Panc1 (cell line): ENCODE data around the gene EFNA5. TPM values are rescaled to one million over a fixed set of nuclear protein-coding genes. Genes with fewer than 3 reads are reported as not detected.

Experiments used
- ATAC-seq: fragments of 200-7000 bp; cut with Tn5 transposase; 2 replicates; pipeline ENCODE4 v1.9.1; 2020; ENCODE audit warnings: mild to moderate bottlenecking, moderate library complexity
- BruUV-seq: library from RNA; stranded (reverse); fragments of 400-500 nt; replicated peaks from 2 replicates; lab custom pipeline; 2021; lab: Mats Ljungman, UMichigan
- CTCF ChIA-PET: fragments of 300-600 bp; sonication (Branson Sonifier 250); formaldehyde crosslinking; loops from one replicate; lab custom pipeline; 2022; ENCODE audit warnings: antibody characterized with exemption; lab: Charles Lee
- POLR2A ChIA-PET: fragments of 300-600 bp; sonication (Branson Sonifier 250); formaldehyde crosslinking; loops from one replicate; lab custom pipeline; 2022; ENCODE audit warnings: antibody characterized with exemption; lab: Charles Lee
- DNase-seq: peaks from one replicate; pipeline ENCODE4 v3.0.0-alpha.2; 2010; ENCODE audit warnings: low read depth, low spot score
- H3K27ac ChIP-seq: 2 replicates; pipeline ENCODE4 v1.5.1; 2011; ENCODE audit warnings: mild to moderate bottlenecking, low read length, inconsistent platforms
- H3K27me3 ChIP-seq: fragments of 200-500 bp; sonication (Bioruptor generic); 2 replicates; pipeline ENCODE4 v1.6.0; 2014; ENCODE audit warnings: low read length, inconsistent platforms; ENCODE audit not compliant: control insufficient read depth, insufficient read depth
- H3K36me3 ChIP-seq: fragments of 200-500 bp; sonication (Bioruptor generic); 2 replicates; pipeline ENCODE4 v1.5.1; 2014; ENCODE audit warnings: inconsistent platforms, mild to moderate bottlenecking, low read length, moderate library complexity; ENCODE audit not compliant: control insufficient read depth, insufficient read depth
- H3K4me1 ChIP-seq: 2 replicates; pipeline ENCODE4 v1.5.1; 2011; ENCODE audit warnings: inconsistent platforms, mild to moderate bottlenecking, low read length, moderate library complexity; ENCODE audit not compliant: control insufficient read depth, insufficient read depth
- H3K4me3 ChIP-seq, 2 experiments: 2 replicates each; pipeline ENCODE4 v1.5.1; 2011 to 2012; ENCODE audit warnings: low read depth in 2 of 2, low read length in 2 of 2, mild to moderate bottlenecking in 2 of 2, inconsistent platforms in 1 of 2, moderate library complexity in 1 of 2
- H3K9me3 ChIP-seq: fragments of 200-500 bp; sonication (Bioruptor generic); 2 replicates; pipeline ENCODE4 v1.5.1; 2014; ENCODE audit warnings: low read depth, mild to moderate bottlenecking, inconsistent platforms, low read length, moderate library complexity; ENCODE audit not compliant: control insufficient read depth, insufficient read depth
- CTCF ChIP-seq: fragments of 450-650 bp; IDR thresholded peaks from 2 replicates; pipeline ENCODE4 v1.5.1; 2017; ENCODE audit warnings: mild to moderate bottlenecking
- POLR2AphosphoS5 ChIP-seq: IDR thresholded peaks from 2 replicates; pipeline ENCODE4 v1.6.1; 2012; ENCODE audit warnings: mild to moderate bottlenecking, low read depth, low read length, moderate library complexity
- REST ChIP-seq, 2 experiments: IDR thresholded peaks; 2 replicates each; pipeline ENCODE4 v1.6.1; 2011 to 2012; ENCODE audit warnings: low read depth in 2 of 2, control low read depth in 1 of 2, low read length in 1 of 2, mild to moderate bottlenecking in 1 of 2, moderate library complexity in 1 of 2; ENCODE audit not compliant: insufficient read depth in 1 of 2
- SIN3A ChIP-seq: IDR thresholded peaks from 2 replicates; pipeline ENCODE4 v1.6.1; 2012; ENCODE audit warnings: low read depth, mild to moderate bottlenecking, low read length, moderate library complexity, borderline replicate concordance; ENCODE audit not compliant: insufficient read depth
- TCF7L2 ChIP-seq: IDR thresholded peaks from 2 replicates; pipeline ENCODE4 v1.6.1; 2011; ENCODE audit warnings: mild to moderate bottlenecking, low read depth, low read length, inconsistent platforms
- in situ Hi-C: cut with HindIII; loops from 2 replicates; pipeline ENCODE4 v1.10.0; 2016; ENCODE audit warnings: low sequenced_read_pairs, low pct_unique_long_range_greater_than_20kb
- intact Hi-C: fragments of 100-400 bp; cut with micrococcal nuclease; formaldehyde crosslinking; loops from one replicate; pipeline ENCODE4 v1.10.0; 2022; ENCODE audit not compliant: unreplicated experiment
- total RNA-seq: library from RNA; stranded (reverse); gene quantifications from one replicate; pipeline ENCODE4 v1.2.1, GENCODE V29; 2021; ENCODE audit not compliant: unreplicated experiment

EFNA5 gene
- total RNA-seq, 1 experiment from 2014 or later: 30.5 TPM

- in situ Hi-C loops (no loop called here), intact Hi-C loops (no loop called here)
- TF ChIP-seq POLR2AphosphoS5 (no peak), REST (IDR thresholded peaks at IDR 0.05; ENCODE audit: insufficient read depth in 1 of 2, low read depth in 2 of 2, low read length in 1 of 2) (no peak), TCF7L2 (no peak), CTCF (no peak), SIN3A (no peak)
- no peak for ATAC-seq
- no peak for DNase-seq
- ChIA-PET CTCF (no interaction called here), POLR2A (no interaction called here)
- Histone ChIP-seq H3K27me3 (no peaks in the 10 kb centered on the region), H3K36me3 (no peaks in the 10 kb centered on the region), H3K4me1 (no peaks in the 10 kb centered on the region), H3K4me3 (no peak overlapping the region), H3K27ac (no peak overlapping the region), H3K9me3 (no peaks in the 10 kb centered on the region)
- BruUV-seq: no TSS peak
These were observed 30.2 kb downstream of the EFNA5 start for GRCh38 chr5:107640568-107640967.

- POLR2A ChIA-PET: no interaction called here
These were observed 30.7 kb downstream of the EFNA5 start for GRCh38 chr5:107639990-107640389.

More at GRCh38 chr5:107639990-107640389, 30.7 kb downstream of the EFNA5 start:
- TF ChIP-seq TCF7L2: no peak
- no peak for TF ChIP-seq REST (IDR thresholded peaks at IDR 0.05; ENCODE audit: insufficient read depth in 1 of 2, low read depth in 2 of 2, low read length in 1 of 2)
- no peak for TF ChIP-seq SIN3A
- no peak for TF ChIP-seq POLR2AphosphoS5
- no peak for TF ChIP-seq CTCF
- no peaks in the 10 kb centered on the region for H3K4me1 ChIP-seq
- no peak overlapping the region for H3K4me3 ChIP-seq
- no peak overlapping the region for H3K27ac ChIP-seq
- no peaks in the 10 kb centered on the region for H3K36me3 ChIP-seq
- ATAC-seq (no peak), DNase-seq (no peak)
- in situ Hi-C loops: no loop called here
- intact Hi-C loops: no loop called here
- no peaks in the 10 kb centered on the region for H3K9me3 ChIP-seq
- no TSS peak for BruUV-seq
- no peaks in the 10 kb centered on the region for H3K27me3 ChIP-seq
- CTCF ChIA-PET: no interaction called here
